IMR-90 (cell line): ENCODE results near the gene TMEM63C.

ENCODE experiments used
- CEBPB ChIP-seq: IDR thresholded peaks from 2 replicates; pipeline ENCODE4 v1.6.1; 2012; ENCODE audit warnings: low read depth, low read length, improper control_type of control experiment
- FOS ChIP-seq: fragments of 150-350 bp; IDR thresholded peaks from 2 replicates; pipeline ENCODE4 v1.6.1; 2016; ENCODE audit warnings: low read depth, low read length
- MXI1 ChIP-seq: IDR thresholded peaks from 2 replicates; pipeline ENCODE4 v1.6.1; 2012; ENCODE audit warnings: low read depth, mild to moderate bottlenecking, low read length, moderate library complexity, borderline replicate concordance
- NFE2L2 ChIP-seq: fragments of 150-350 bp; IDR thresholded peaks from 2 replicates; pipeline ENCODE4 v1.6.1; 2016; ENCODE audit warnings: low read depth, mild to moderate bottlenecking, low read length
- POLR2A ChIP-seq: IDR thresholded peaks from 2 replicates; pipeline ENCODE4 v1.6.1; 2012; ENCODE audit warnings: mild to moderate bottlenecking, low read depth, low read length
- RAD21 ChIP-seq: IDR thresholded peaks from 2 replicates; pipeline ENCODE4 v1.6.1; 2012; ENCODE audit warnings: low read length, improper control_type of control experiment
- RFX5 ChIP-seq: IDR thresholded peaks from 2 replicates; pipeline ENCODE4 v1.8.0; 2012; ENCODE audit warnings: low read depth, mild to moderate bottlenecking, low read length, moderate library complexity
- SMC3 ChIP-seq: fragments of 150-350 bp; IDR thresholded peaks from 2 replicates; pipeline ENCODE4 v1.6.1; 2016; ENCODE audit warnings: low read depth, mild to moderate bottlenecking, antibody characterized with exemption, low read length, moderate library complexity
- TF ChIP-seq, protein P1 (sequence below): conservative IDR thresholded peaks from 2 replicates; pipeline ENCODE4 v1.5.1; 2012; ENCODE audit warnings: mild to moderate bottlenecking, low read depth, low read length, improper control_type of control experiment
- TF ChIP-seq, protein P2 (sequence below): fragments of 150-350 bp; IDR thresholded peaks from 2 replicates; pipeline ENCODE4 v1.6.1; 2017; ENCODE audit warnings: mild to moderate bottlenecking, antibody characterized with exemption, low read length, low read depth

DNA sequence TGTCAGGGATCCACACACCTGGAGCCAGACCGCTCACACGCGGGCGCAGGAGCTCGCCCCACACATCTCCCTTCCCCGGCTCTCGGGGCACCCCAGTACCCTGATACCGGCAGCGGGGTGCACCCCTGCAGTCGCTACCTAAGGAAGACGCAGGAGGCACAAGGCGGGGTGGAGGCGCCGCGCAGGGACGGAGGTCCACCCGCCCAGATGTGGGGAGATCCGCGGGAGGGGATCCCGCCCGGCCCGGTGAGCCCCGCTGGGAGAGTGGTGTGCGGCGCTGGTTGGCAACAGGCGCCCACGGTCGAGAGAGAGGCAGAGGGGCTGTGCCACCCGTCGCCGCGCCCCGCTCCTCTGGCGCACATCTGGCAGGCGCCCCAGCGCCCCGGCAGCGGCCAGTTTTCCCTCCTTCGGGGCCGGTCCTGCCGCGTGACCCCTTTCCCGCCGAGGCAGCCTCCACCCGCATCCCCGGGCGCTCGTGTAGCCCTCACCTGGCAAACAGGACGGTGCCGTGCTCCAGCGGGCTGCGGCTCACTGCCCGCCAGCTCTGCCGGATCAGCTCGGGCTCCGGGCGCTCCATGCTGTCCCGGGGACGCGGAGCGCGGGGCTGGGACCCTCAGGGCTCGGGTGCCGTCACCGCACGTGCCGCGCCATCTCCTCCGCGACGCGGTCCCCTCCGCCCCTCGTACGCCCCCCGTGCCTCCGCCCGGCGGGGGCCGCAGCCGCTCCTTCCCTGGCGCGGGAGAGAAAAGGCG lies 88.9 kb downstream of the TMEM63C start:
- TF ChIP-seq, protein P1, sequence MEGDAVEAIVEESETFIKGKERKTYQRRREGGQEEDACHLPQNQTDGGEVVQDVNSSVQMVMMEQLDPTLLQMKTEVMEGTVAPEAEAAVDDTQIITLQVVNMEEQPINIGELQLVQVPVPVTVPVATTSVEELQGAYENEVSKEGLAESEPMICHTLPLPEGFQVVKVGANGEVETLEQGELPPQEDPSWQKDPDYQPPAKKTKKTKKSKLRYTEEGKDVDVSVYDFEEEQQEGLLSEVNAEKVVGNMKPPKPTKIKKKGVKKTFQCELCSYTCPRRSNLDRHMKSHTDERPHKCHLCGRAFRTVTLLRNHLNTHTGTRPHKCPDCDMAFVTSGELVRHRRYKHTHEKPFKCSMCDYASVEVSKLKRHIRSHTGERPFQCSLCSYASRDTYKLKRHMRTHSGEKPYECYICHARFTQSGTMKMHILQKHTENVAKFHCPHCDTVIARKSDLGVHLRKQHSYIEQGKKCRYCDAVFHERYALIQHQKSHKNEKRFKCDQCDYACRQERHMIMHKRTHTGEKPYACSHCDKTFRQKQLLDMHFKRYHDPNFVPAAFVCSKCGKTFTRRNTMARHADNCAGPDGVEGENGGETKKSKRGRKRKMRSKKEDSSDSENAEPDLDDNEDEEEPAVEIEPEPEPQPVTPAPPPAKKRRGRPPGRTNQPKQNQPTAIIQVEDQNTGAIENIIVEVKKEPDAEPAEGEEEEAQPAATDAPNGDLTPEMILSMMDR = no peak
- TF ChIP-seq RFX5 (no peak), POLR2A (no peak), CEBPB (no peak), RAD21 (no peak), SMC3 (no peak), NFE2L2 (no peak), MXI1 (no peak), FOS (no peak)
- TF ChIP-seq, protein P2, sequence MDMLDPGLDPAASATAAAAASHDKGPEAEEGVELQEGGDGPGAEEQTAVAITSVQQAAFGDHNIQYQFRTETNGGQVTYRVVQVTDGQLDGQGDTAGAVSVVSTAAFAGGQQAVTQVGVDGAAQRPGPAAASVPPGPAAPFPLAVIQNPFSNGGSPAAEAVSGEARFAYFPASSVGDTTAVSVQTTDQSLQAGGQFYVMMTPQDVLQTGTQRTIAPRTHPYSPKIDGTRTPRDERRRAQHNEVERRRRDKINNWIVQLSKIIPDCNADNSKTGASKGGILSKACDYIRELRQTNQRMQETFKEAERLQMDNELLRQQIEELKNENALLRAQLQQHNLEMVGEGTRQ = no peak
